Measurements from ENCODE around the gene OR4C13. TPM values are rescaled to one million over a fixed set of nuclear protein-coding genes. Genes with fewer than 3 reads are reported as not detected.

OR4C13 gene
- not detected for total RNA-seq

GRCh38 chr11:49952091-49952490 is at the start of gene OR4C13:
Gene OR4C13, plus strand, starts transcription at chr11:49952391. Its CDS starts 32 bp downstream, at chr11:49952423.

GRCh38 chr11:49982435-49982834 is 30.2 kb downstream of the OR4C13 start, which contains the start of gene OR4C12:
Gene OR4C12, minus strand, starts transcription at chr11:49982535. Its CDS starts 34 bp downstream, at chr11:49982501.

Other genes starting within 250 kb of the OR4C13 start
- not detected for gene OR4C12, start 30.1 kb downstream of the OR4C13 start, total RNA-seq
- not detected for gene OR4C45, start 80.5 kb downstream of the OR4C13 start, total RNA-seq